Suprapubic skin (tissue), 4 donors: ENCODE measurements around the gene TCF15.

Experiments used
- CTCF ChIP-seq, 2 donors: fragments of 200-600 bp in 1 of 2; fragments of 450-650 bp in 1 of 2; sonication (generic) in 1 of 2; IDR thresholded peaks; one replicate each; pipeline ENCODE4 v1.5.1; 2016 to 2019; ENCODE audit warnings: antibody characterized with exemption in 2 of 2, mild to moderate bottlenecking in 1 of 2, moderate library complexity in 1 of 2
- EP300 ChIP-seq: sonication (generic); formaldehyde crosslinking; IDR thresholded peaks from one replicate; pipeline ENCODE4 v1.6.1; 2017; ENCODE audit warnings: antibody characterized with exemption
- POLR2A ChIP-seq, 2 donors: fragments of 450-650 bp; IDR thresholded peaks; one replicate each; pipeline ENCODE4 v1.6.1; 2017; ENCODE audit warnings: antibody characterized with exemption in 2 of 2, mild to moderate bottlenecking in 2 of 2, moderate library complexity in 2 of 2
- POLR2AphosphoS5 ChIP-seq, 3 donors: sonication (generic); formaldehyde crosslinking; IDR thresholded peaks; one replicate each; pipeline ENCODE4 v1.6.1; 2017; ENCODE audit warnings: antibody characterized with exemption in 3 of 3

DNA sequence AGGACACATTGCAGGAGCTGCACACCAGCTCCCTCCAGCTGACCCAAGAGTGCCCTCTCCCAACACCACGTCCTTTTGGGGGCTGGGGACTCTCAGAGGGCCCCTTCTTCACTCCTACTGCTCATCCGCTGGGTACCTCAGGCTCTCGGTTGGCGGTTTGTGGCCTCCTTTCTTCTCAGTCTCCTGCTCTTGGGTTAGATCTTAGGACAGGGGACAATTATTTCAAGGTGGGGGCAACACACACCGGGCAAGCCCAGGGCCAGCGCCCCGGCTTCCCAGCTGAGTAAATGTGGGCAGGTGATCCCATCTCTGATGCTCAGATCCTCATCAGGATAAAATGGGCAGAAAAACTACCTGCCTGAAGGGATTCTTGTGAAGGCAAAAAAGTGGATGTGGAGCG, 1.1 kb downstream of the TCF15 start:
- TF ChIP-seq EP300 (no peak), POLR2A (IDR thresholded peaks at IDR 0.05) (no peak), CTCF (IDR thresholded peaks at IDR 0.05) (no peak), POLR2AphosphoS5 (IDR thresholded peaks at IDR 0.05) (no peak)
